B cell (primary cell): ENCODE data around the gene CPA1. TPM values are rescaled to one million over a fixed set of nuclear protein-coding genes. Genes with fewer than 3 reads are reported as not detected.

Experiments
- ATAC-seq: fragments of 200-7000 bp; cut with Tn5 transposase; one replicate; pipeline ENCODE4 v1.10.0; 2021; ENCODE audit warnings: low read depth, mild to moderate bottlenecking, moderate number of reproducible peaks, moderate library complexity
- CTCF ChIA-PET: fragments of 350-600 bp; sonication (Branson Sonifier 250); formaldehyde crosslinking; loops from one replicate; lab custom pipeline; 2021; ENCODE audit warnings: antibody characterized with exemption, inconsistent platforms; lab: Charles Lee
- POLR2A ChIA-PET: fragments of 350-600 bp; sonication (Branson Sonifier 250); formaldehyde crosslinking; loops from one replicate; lab custom pipeline; 2021; ENCODE audit warnings: antibody characterized with exemption; lab: Charles Lee
- DNase-seq: peaks from one replicate; pipeline ENCODE4 v3.0.0; 2013
- H2AFZ ChIP-seq: 2 replicates; pipeline ENCODE4 v1.6.1; 2012; ENCODE audit warnings: mild to moderate bottlenecking, low read depth, low read length; ENCODE audit not compliant: insufficient read depth, poor library complexity, severe bottlenecking
- H3K27ac ChIP-seq, 2 donors: 1 replicate in 1 of 2; 2 replicates in 1 of 2; pipeline ENCODE4 v1.5.1; 2012 to 2013; ENCODE audit warnings: low read length in 2 of 2, mild to moderate bottlenecking in 2 of 2, moderate library complexity in 1 of 2
- H3K27me3 ChIP-seq, 4 experiments: fragments of 200-600 bp in 1 of 4; sonication (generic) in 1 of 4; replicated peaks in 1 of 4; 1 replicate in 2 of 4; 2 replicates in 2 of 4; pipeline versions ENCODE4 v1.6.1 to v1.7.0; 2013 to 2016; ENCODE audit warnings: low read length in 3 of 4, mild to moderate bottlenecking in 2 of 4, mixed read lengths in 1 of 4, moderate library complexity in 1 of 4; ENCODE audit not compliant: insufficient read depth in 4 of 4, control insufficient read depth in 3 of 4; ENCODE audit errors: control extremely low read depth in 1 of 4
- H3K36me3 ChIP-seq, 2 experiments: replicated peaks in 1 of 2; 1 replicate in 1 of 2; 2 replicates in 1 of 2; pipeline versions ENCODE4 v1.6.1 to v1.7.1; 2013; ENCODE audit warnings: low read length in 1 of 2; ENCODE audit not compliant: insufficient read depth in 2 of 2, control insufficient read depth in 1 of 2; ENCODE audit errors: control extremely low read depth in 1 of 2, extremely low read depth in 1 of 2
- H3K4me1 ChIP-seq, 2 donors: fragments of 200-600 bp in 1 of 2; sonication (generic) in 1 of 2; 1 replicate in 1 of 2; 2 replicates in 1 of 2; pipeline versions ENCODE4 v1.5.1 to v1.6.1; 2013 to 2017; ENCODE audit warnings: low read length in 2 of 2; ENCODE audit not compliant: control insufficient read depth in 2 of 2, insufficient read depth in 2 of 2
- H3K4me2 ChIP-seq: replicated peaks from 2 replicates; pipeline ENCODE3; 2012; ENCODE audit warnings: mild to moderate bottlenecking, low read depth, low read length; ENCODE audit not compliant: poor library complexity, severe bottlenecking
- H3K4me3 ChIP-seq, 5 experiments: fragments of 200-600 bp in 1 of 5; sonication (generic) in 1 of 5; 1 replicate in 3 of 5; 2 replicates in 2 of 5; pipeline versions ENCODE4 v1.5.1 to v1.7.0; 2011 to 2016; ENCODE audit warnings: low read length in 4 of 5, mild to moderate bottlenecking in 4 of 5, low read depth in 2 of 5, control low read depth in 1 of 5, moderate library complexity in 1 of 5; ENCODE audit not compliant: insufficient read depth in 1 of 5; ENCODE audit errors: control extremely low read depth in 1 of 5, extremely low read depth in 1 of 5
- H3K79me2 ChIP-seq: fragments of 200-600 bp; sonication (generic); one replicate; pipeline ENCODE4 v1.6.0; 2016; ENCODE audit warnings: low read length; ENCODE audit not compliant: control insufficient read depth, insufficient read depth
- H3K9ac ChIP-seq: fragments of 200-600 bp; sonication (generic); 2 replicates; pipeline ENCODE4 v1.6.1; 2017; ENCODE audit warnings: mild to moderate bottlenecking, low read length, moderate library complexity
- H3K9me3 ChIP-seq, 3 donors: one replicate each; pipeline versions ENCODE4 v1.6.1 to v1.7.1; 2013; ENCODE audit warnings: low read length in 2 of 3; ENCODE audit not compliant: control insufficient read depth in 2 of 3, insufficient read depth in 1 of 3; ENCODE audit errors: control extremely low read depth in 1 of 3
- H4K20me1 ChIP-seq: 2 replicates; pipeline ENCODE4 v1.6.0; 2012; ENCODE audit warnings: mild to moderate bottlenecking, low read length; ENCODE audit not compliant: insufficient read depth, control insufficient read depth, poor library complexity, severe bottlenecking
- H3K27ac Mint-ChIP-seq: one replicate; pipeline ENCODE4 v1.8.0; 2021; ENCODE audit warnings: mixed read lengths
- H3K27me3 Mint-ChIP-seq: one replicate; pipeline ENCODE4 v1.8.0; 2021; ENCODE audit warnings: mixed read lengths
- H3K4me1 Mint-ChIP-seq: one replicate; pipeline ENCODE4 v1.8.0; 2021; ENCODE audit warnings: mixed read lengths
- H3K4me3 Mint-ChIP-seq: one replicate; pipeline ENCODE4 v1.8.0; 2021; ENCODE audit warnings: mixed read lengths
- H3K9me3 Mint-ChIP-seq: one replicate; pipeline ENCODE4 v1.8.0; 2022; ENCODE audit warnings: mixed read lengths; ENCODE audit not compliant: insufficient read depth
- CTCF ChIP-seq: fragments of 200-600 bp; IDR thresholded peaks from one replicate; pipeline ENCODE4 v1.8.0; 2022; ENCODE audit warnings: antibody characterized with exemption, mild to moderate bottlenecking
- EZH2 ChIP-seq: IDR thresholded peaks from 2 replicates; pipeline ENCODE4 v1.6.1; 2012; ENCODE audit warnings: borderline replicate concordance, low read depth, mild to moderate bottlenecking, moderate library complexity, low read length; ENCODE audit not compliant: insufficient read depth, poor library complexity, severe bottlenecking
- WGBS: methylation state at CpG from one replicate; pipeline ENCODE4 v1.1.5; 2013; ENCODE audit warnings: missing lambda C conversion rate; ENCODE audit not compliant: insufficient coverage; 5-methylcytosine and 5-hydroxymethylcytosine counted together
- intact Hi-C: fragments of 100-400 bp; cut with micrococcal nuclease; formaldehyde crosslinking; loops from one replicate; pipeline ENCODE4 v1.10.0; 2022
- polyA plus RNA-seq: library from polyadenylated mRNA; depleted of rRNA; stranded (reverse); fragments of >200 nt; gene quantifications from 2 replicates; pipeline ENCODE4 v1.2.3, GENCODE V29; 2012
- total RNA-seq, 2 donors: library from RNA; stranded (reverse); fragments of 120-200 nt in 1 of 2; gene quantifications; 1 replicate in 1 of 2; 2 replicates in 1 of 2; pipeline versions ENCODE4 v1.2.3 to v1.2.4, GENCODE V29; 2013 to 2022

Gene CPA1
- total and polyA plus RNA-seq, 2 donors (not counting 1 experiment from before 2014, with no cell fraction given): not detected

GRCh38 chr7:130398526-130399090 lies 18.3 kb downstream of the CPA1 start:
- no peak for TF ChIP-seq CTCF
- no peak for TF ChIP-seq EZH2
- intact Hi-C loops: no loop called here
- WGBS: 65% methylated on average over 7 of the region's 8 CpGs
- DNase-seq: no peak
- Histone ChIP-seq H3K4me2 (no peak overlapping the region), H3K9me3 (no peaks in the 10 kb centered on the region), H3K27me3 (no peaks in the 10 kb centered on the region), H3K27ac (no peak overlapping the region), H3K4me3 (no peak overlapping the region), H3K4me1 (peaks cover 0 to 9% of the 10 kb centered on the region in 2 donors), H4K20me1 (no peaks in the 10 kb centered on the region), H3K79me2 (no peaks in the 10 kb centered on the region), H2AFZ (no peak overlapping the region), H3K9ac (no peak overlapping the region), H3K36me3 (peaks cover 3% of the 10 kb centered on the region in 2 experiments)
- Mint-ChIP-seq H3K4me3 (no peak overlapping the region), H3K9me3 (no peaks in the 10 kb centered on the region), H3K27me3 (no peaks in the 10 kb centered on the region), H3K4me1 (peaks cover 7% of the 10 kb centered on the region), H3K27ac (no peak overlapping the region)
- POLR2A ChIA-PET: no interaction called here
- CTCF ChIA-PET: no interaction called here
- no peak for ATAC-seq

GRCh38 chr7:130400120-130400572 lies 19.9 kb downstream of the CPA1 start:
- H3K4me1 ChIP-seq: no peaks in the 10 kb centered on the region
- no peak overlapping the region for H3K27ac Mint-ChIP-seq
- 100% methylated on average over 3 of the region's 4 CpGs for WGBS
- H4K20me1 ChIP-seq: no peaks in the 10 kb centered on the region
- no peak overlapping the region for H3K4me3 ChIP-seq
- ChIA-PET CTCF (no interaction called here), POLR2A (no interaction called here)
- H3K27me3 Mint-ChIP-seq: no peaks in the 10 kb centered on the region
- H3K9ac ChIP-seq: no peak overlapping the region
- ATAC-seq (no peak), DNase-seq (no peak)
- peaks cover 3% of the 10 kb centered on the region in 2 experiments for H3K36me3 ChIP-seq
- no peaks in the 10 kb centered on the region for H3K79me2 ChIP-seq
- no peaks in the 10 kb centered on the region for H3K4me1 Mint-ChIP-seq
- H3K27ac ChIP-seq: no peak overlapping the region
- no peaks in the 10 kb centered on the region for H3K9me3 Mint-ChIP-seq
- H3K4me2 ChIP-seq: no peak overlapping the region
- H3K4me3 Mint-ChIP-seq: no peak overlapping the region
- no peaks in the 10 kb centered on the region for H3K27me3 ChIP-seq
- intact Hi-C loops: no loop called here
- TF ChIP-seq CTCF: no peak
- no peaks in the 10 kb centered on the region for H3K9me3 ChIP-seq
- no peak overlapping the region for H2AFZ ChIP-seq
